CD14-positive monocyte (primary cell): ENCODE results near the gene CIP2A. TPM values are rescaled to one million over a fixed set of nuclear protein-coding genes. Genes with fewer than 3 reads are reported as not detected.

ENCODE experiments used
- DNase-seq, 3 donors: peaks; one replicate each; pipeline ENCODE4 v3.0.0-alpha.2; 2011 to 2022
- H2AFZ ChIP-seq: 2 replicates; pipeline ENCODE4 v1.6.0; 2012; ENCODE audit warnings: mild to moderate bottlenecking, low read depth, low read length, inconsistent platforms; ENCODE audit not compliant: insufficient read depth, poor library complexity, severe bottlenecking
- H3K27ac ChIP-seq, 2 donors: 1 replicate in 1 of 2; 2 replicates in 1 of 2; pipeline ENCODE4 v1.5.1; 2012 to 2013; ENCODE audit warnings: low read length in 2 of 2, control low read depth in 1 of 2, inconsistent platforms in 1 of 2, low read depth in 1 of 2, mild to moderate bottlenecking in 1 of 2
- H3K27me3 ChIP-seq, 2 donors: one replicate each; pipeline versions ENCODE4 v1.6.0 to v1.6.1; 2011 to 2013; ENCODE audit warnings: low read length in 2 of 2; ENCODE audit not compliant: control insufficient read depth in 2 of 2, insufficient read depth in 2 of 2
- H3K36me3 ChIP-seq, 2 donors: replicated peaks in 1 of 2; 1 replicate in 1 of 2; 2 replicates in 1 of 2; pipeline versions ENCODE4 v1.5.1 to v1.6.1; 2012 to 2013; ENCODE audit warnings: low read length in 2 of 2, control low read depth in 1 of 2, inconsistent platforms in 1 of 2, mild to moderate bottlenecking in 1 of 2; ENCODE audit not compliant: insufficient read depth in 2 of 2, control insufficient read depth in 1 of 2
- H3K4me1 ChIP-seq, 2 donors: 1 replicate in 1 of 2; 2 replicates in 1 of 2; pipeline versions ENCODE4 v1.5.1 to v1.6.1; 2012 to 2013; ENCODE audit warnings: low read length in 2 of 2, control low read depth in 1 of 2, inconsistent platforms in 1 of 2, mild to moderate bottlenecking in 1 of 2, moderate library complexity in 1 of 2; ENCODE audit not compliant: insufficient read depth in 2 of 2, control insufficient read depth in 1 of 2
- H3K4me2 ChIP-seq: replicated peaks from 2 replicates; pipeline ENCODE3; 2012; ENCODE audit warnings: low read length, moderate library complexity, mild to moderate bottlenecking; ENCODE audit not compliant: poor library complexity, severe bottlenecking; ENCODE audit errors: extremely low read depth
- H3K4me3 ChIP-seq, 3 experiments: fragments of 200-600 bp in 1 of 3; sonication (generic) in 1 of 3; replicated peaks in 1 of 3; 1 replicate in 2 of 3; 2 replicates in 1 of 3; pipeline ENCODE4 v1.5.1; 2011 to 2013; ENCODE audit warnings: low read length in 3 of 3, mild to moderate bottlenecking in 3 of 3, control low read depth in 2 of 3, low read depth in 2 of 3, inconsistent platforms in 1 of 3, moderate library complexity in 1 of 3
- H3K79me2 ChIP-seq: 2 replicates; pipeline ENCODE4 v1.6.0; 2012; ENCODE audit warnings: mild to moderate bottlenecking, control low read depth, inconsistent platforms, low read length, moderate library complexity; ENCODE audit not compliant: insufficient read depth
- H3K9ac ChIP-seq: 2 replicates; pipeline ENCODE4 v1.6.0; 2017; ENCODE audit warnings: low read length, mild to moderate bottlenecking; ENCODE audit not compliant: insufficient read depth, poor library complexity, severe bottlenecking
- H3K9me3 ChIP-seq, 2 donors: replicated peaks in 1 of 2; 1 replicate in 1 of 2; 2 replicates in 1 of 2; pipeline versions ENCODE4 v1.5.1 to v1.6.1; 2012 to 2013; ENCODE audit warnings: low read length in 2 of 2, control low read depth in 1 of 2; ENCODE audit not compliant: control insufficient read depth in 1 of 2, insufficient read depth in 1 of 2
- H4K20me1 ChIP-seq: 2 replicates; pipeline ENCODE4 v1.6.0; 2012; ENCODE audit warnings: mild to moderate bottlenecking, low read length, control low read depth, moderate library complexity; ENCODE audit not compliant: insufficient read depth
- H3K27ac Mint-ChIP-seq, 7 donors: one replicate each; pipeline ENCODE4 v1.8.0; 2020; ENCODE audit warnings: mild to moderate bottlenecking in 7 of 7, mixed read lengths in 7 of 7, moderate library complexity in 6 of 7, inconsistent platforms in 2 of 7
- H3K27me3 Mint-ChIP-seq, 3 donors: one replicate each; pipeline ENCODE4 v1.8.0; 2021 to 2022; ENCODE audit warnings: low read depth in 3 of 3, mild to moderate bottlenecking in 3 of 3, mixed read lengths in 3 of 3, moderate library complexity in 3 of 3, inconsistent platforms in 1 of 3
- H3K36me3 Mint-ChIP-seq, 2 donors: one replicate each; pipeline ENCODE4 v1.8.0; 2020; ENCODE audit warnings: mixed read lengths in 2 of 2, inconsistent platforms in 1 of 2, mild to moderate bottlenecking in 1 of 2
- H3K4me1 Mint-ChIP-seq: one replicate; pipeline ENCODE4 v1.8.0; 2020; ENCODE audit warnings: mild to moderate bottlenecking, mixed read lengths
- H3K4me3 Mint-ChIP-seq, 2 donors: one replicate each; pipeline ENCODE4 v1.8.0; 2020; ENCODE audit warnings: mild to moderate bottlenecking in 2 of 2, mixed read lengths in 2 of 2, moderate library complexity in 1 of 2
- H3K9me3 Mint-ChIP-seq, 7 donors: one replicate each; pipeline ENCODE4 v1.8.0; 2020 to 2022; ENCODE audit warnings: mixed read lengths in 7 of 7, mild to moderate bottlenecking in 6 of 7, moderate library complexity in 6 of 7, inconsistent platforms in 2 of 7
- CTCF ChIP-seq: fragments of 200-600 bp; IDR thresholded peaks from one replicate; pipeline ENCODE4 v1.8.0; 2022; ENCODE audit warnings: antibody characterized with exemption, mild to moderate bottlenecking
- WGBS: methylation state at CpG from one replicate; pipeline ENCODE4 v1.1.5; 2013; ENCODE audit warnings: missing lambda C conversion rate; ENCODE audit not compliant: insufficient coverage; 5-methylcytosine and 5-hydroxymethylcytosine counted together
- intact Hi-C, 2 donors: fragments of 100-400 bp; cut with micrococcal nuclease; formaldehyde crosslinking; loops; one replicate each; pipeline versions ENCODE4 v1.15.0 to v1.15.1; 2023
- polyA plus RNA-seq, 3 donors: library from polyadenylated mRNA; depleted of rRNA in 1 of 3; unstranded in 2 of 3; stranded (reverse) in 1 of 3; fragments of 300-500 nt in 2 of 3; fragments of >200 nt in 1 of 3; fragmentation: Illumina TruSeq in 2 of 3; gene quantifications; 1 replicate in 2 of 3; 2 replicates in 1 of 3; pipeline ENCODE4 v1.2.3, GENCODE V29; 2012 to 2021

The CIP2A gene
- polyA plus RNA-seq, 3 donors: 0.57 to 5.0 (median 1.3) TPM

- Mint-ChIP-seq H3K27me3 (peaks cover 0 to 6% (median 0%) of the 10 kb centered on the region in 3 donors), H3K4me1 (no peaks in the 10 kb centered on the region), H3K36me3 (no peaks in the 10 kb centered on the region), H3K4me3 (no peak overlapping the region), H3K9me3 (peaks cover 0 to 3% (median 0%) of the 10 kb centered on the region in 7 donors), H3K27ac (no peak overlapping the region)
- Histone ChIP-seq H3K79me2 (no peaks in the 10 kb centered on the region), H4K20me1 (no peaks in the 10 kb centered on the region), H3K4me3 (no peak overlapping the region), H3K36me3 (no peaks in the 10 kb centered on the region), H3K4me2 (no peak overlapping the region), H3K9me3 (no peaks in the 10 kb centered on the region), H3K9ac (no peak overlapping the region), H3K27me3 (no peaks in the 10 kb centered on the region), H3K4me1 (no peaks in the 10 kb centered on the region), H2AFZ (no peak overlapping the region), H3K27ac (no peak overlapping the region)
- intact Hi-C loops: no loop called here
- no CpG with 5 or more reads among the region's 1 CpG for WGBS
- no peak for DNase-seq
- TF ChIP-seq CTCF: no peak
Observed at GRCh38 chr3:108505811-108506210, 83.4 kb downstream of the CIP2A start.

- Histone ChIP-seq H3K36me3 (no peaks in the 10 kb centered on the region), H3K4me2 (no peak overlapping the region), H3K79me2 (no peaks in the 10 kb centered on the region), H4K20me1 (no peaks in the 10 kb centered on the region), H3K9me3 (no peaks in the 10 kb centered on the region), H3K27ac (no peak overlapping the region), H2AFZ (no peak overlapping the region), H3K9ac (no peak overlapping the region), H3K4me1 (no peaks in the 10 kb centered on the region), H3K4me3 (no peak overlapping the region), H3K27me3 (no peaks in the 10 kb centered on the region)
- H3K9me3 Mint-ChIP-seq: peaks cover 0 to 3% (median 0%) of the 10 kb centered on the region in 7 donors
- no peak for DNase-seq
- TF ChIP-seq CTCF: no peak
- intact Hi-C loops: no loop called here
- no peak overlapping the region for H3K4me3 Mint-ChIP-seq
- peaks cover 0 to 6% (median 0%) of the 10 kb centered on the region in 3 donors for H3K27me3 Mint-ChIP-seq
- H3K27ac Mint-ChIP-seq: no peak overlapping the region
- H3K4me1 Mint-ChIP-seq: no peaks in the 10 kb centered on the region
- no peaks in the 10 kb centered on the region for H3K36me3 Mint-ChIP-seq
Observed at GRCh38 chr3:108503722-108504121, 85.5 kb downstream of the CIP2A start.
